ENCODE measurements around the gene ANTXR2.

Gene ANTXR2

DNA sequence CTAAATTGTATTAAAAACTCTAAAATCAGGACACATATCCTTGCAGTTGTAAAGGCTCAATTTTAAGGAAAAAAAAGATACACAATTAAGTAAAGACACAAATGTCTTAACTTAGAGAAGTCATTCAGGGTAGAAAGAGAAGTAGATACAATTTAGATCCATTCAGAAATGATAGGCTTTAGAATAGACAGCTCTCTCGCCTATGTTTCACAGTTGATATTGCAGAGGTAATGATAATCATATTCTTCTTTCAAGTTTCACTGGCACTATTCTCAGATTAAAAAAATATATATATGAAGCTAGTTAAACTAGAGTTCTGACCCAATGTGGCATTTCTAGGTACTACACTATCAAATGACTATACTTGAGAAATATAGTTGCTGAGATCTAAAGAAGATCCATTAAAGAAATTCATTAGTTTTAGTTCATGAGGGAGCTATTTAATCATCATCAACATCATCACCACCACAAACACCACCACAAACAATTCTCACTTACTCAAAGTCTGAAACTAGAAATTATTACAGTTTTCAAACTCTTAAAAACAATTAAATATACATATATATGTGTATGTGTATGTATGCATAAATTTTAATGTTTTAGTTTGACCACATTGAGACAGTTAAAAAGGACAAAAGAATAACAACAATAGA is 93.1 kb downstream of the ANTXR2 start:
- DNase-seq, result no peak

GRCh38 chr4:79977131-79977840 is 95.7 kb downstream of the ANTXR2 start:
- DNase-seq, result no peak

DNA sequence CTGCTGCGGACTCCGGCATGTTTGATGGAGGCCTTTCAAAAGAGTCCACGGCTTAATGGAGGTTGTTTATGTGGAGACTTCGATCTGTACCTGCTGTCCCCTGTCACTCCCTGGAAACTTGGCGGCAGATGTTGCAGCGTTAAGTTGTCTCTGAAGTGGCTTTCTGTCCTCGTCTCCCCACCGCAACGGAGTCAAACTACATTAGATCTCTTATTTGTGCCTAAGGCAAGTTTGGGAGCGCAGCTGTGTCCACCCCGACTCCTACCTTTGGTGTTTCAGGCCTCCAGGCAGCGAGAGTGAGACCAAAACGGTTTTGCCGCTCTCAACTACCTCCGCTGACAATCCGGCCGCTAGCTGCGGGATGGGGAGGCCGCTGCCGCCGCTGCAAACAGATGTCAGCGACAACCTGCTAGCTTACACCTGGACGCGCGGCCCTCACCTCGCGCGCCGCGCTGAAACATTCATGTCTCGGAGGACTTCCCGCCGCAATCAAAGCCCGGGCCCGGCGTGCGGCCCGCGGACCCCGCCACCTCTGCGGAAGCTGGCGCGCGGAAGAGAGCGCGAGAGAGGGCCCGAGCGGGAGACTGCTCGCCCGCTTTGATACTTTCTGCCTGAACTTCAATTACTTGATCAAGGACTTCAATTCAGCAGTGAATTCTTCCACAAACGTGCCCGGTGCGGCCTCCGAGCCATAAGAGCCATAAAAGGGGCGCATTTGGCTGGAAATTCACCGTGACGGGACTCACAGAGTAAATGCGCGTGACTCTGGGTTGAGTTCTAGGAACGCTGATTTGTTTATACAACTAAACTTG is 108.4 kb downstream of the ANTXR2 start:
- no peak for DNase-seq

GRCh38 chr4:79964020-79964399 is 109.0 kb downstream of the ANTXR2 start:
- DNase-seq, result no peak

GRCh38 chr4:79959652-79960051 is 113.4 kb downstream of the ANTXR2 start:
- DNase-seq, result no peak

DNA sequence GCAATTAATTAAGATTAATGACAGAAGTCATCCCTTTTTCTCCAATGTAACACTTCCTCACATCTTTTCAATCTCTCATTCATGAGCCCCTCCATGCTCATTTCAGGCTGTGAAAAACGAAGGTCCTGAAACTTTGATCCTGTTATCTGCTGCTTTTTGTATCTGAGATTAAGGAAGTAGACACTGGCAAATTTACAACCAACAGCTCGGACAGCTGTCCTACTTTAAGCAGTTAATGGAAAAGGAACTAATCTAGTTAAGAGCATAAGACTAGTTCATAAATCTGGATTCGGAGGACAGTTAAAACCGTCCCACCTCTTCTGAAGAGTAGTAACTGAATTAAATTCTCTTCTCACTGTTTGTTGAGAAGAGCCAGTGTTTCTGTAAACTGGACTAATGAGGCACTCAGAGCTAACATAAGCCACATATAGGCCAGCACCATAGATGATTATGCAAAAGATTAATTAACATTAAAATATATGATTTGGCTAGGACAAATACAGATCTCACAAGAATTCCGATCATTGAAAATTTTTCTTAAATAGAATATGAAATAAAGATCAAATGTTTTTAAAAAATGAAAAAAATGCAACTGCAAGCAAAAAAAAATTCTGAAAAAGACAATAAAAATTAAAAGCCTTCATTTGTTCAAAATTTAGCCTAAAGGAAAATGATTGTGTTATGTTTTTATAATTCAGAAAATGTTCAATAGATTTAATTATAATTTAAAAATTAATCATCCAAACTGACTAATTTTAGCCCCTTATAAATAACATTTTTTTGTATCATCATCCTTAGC is 114.4 kb downstream of the ANTXR2 start:
- no peak for DNase-seq

DNA sequence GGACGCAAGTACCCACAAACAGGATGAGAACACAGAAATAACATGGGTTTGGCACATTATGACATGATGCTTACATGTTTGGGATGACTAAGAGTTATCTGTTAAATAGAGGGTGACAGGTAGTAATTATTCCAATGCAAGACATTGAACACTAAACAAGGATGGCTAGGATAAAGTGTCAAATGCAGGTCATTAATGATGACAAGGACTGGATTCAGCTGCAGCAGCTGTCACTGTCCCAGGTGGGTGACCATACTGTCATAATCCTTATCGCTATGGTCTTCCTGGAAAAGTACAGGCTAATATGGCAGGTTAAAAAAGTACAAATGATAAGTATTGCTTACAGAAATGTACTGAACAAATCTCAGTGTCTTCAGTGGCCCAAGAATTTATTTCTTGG is 123.9 kb downstream of the ANTXR2 start:
- no peak for DNase-seq

DNA sequence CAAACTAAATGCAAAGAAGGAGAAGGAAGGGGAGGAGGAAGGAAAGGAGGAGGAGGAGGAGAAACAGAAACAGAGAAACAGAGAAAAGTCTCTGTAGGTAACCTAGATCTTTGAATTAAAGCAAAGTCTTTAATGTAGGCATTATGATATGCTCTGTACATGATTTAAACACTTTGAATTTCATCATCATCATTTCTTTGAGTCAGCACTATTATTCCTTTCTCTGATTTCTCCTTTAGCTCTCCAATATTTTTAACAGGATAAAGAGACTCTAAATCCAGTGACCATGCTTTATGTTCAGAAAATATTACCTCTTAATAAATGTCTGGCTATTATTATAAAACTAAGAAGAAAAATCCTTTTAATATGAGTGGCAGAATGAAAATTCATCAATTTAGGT is 124.3 kb downstream of the ANTXR2 start:
- no peak for DNase-seq

DNA sequence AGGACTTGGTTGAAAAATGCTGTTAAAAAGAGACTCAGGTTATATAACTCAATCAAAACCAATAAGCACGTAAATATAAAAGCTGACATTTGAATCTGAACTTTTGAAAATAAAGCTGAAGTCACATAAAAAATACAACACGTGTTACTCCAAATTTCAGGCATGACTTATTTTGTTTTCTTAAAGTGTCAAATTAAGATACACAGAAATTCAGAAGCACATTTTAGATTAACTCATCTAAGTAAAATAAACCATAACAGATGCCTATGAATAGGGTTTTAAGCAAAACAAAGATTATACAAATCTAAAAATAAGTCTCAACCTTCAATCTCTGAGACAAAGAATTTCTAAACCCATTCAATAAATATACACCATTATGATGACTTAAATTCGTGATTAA is 124.8 kb downstream of the ANTXR2 start:
- DNase-seq, result no peak

DNA sequence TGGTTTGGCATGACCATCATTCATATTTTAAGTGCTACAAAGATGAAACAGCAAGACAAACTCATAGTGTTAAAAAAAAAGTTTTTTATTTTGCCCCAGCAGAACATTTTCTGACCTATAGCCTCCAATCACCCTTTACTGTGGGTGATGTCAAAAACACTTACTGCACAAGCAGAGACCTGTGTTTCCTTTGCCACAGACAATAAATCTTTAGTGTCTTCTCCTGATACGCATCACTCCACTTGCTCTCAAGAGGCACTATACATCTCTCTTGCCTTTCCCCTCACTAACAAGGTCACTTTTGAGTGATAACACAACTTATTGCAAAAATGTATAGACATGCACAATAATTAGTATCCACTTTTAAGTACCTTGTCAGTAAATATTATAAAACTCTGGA is 125.6 kb downstream of the ANTXR2 start:
- no peak for DNase-seq

DNA sequence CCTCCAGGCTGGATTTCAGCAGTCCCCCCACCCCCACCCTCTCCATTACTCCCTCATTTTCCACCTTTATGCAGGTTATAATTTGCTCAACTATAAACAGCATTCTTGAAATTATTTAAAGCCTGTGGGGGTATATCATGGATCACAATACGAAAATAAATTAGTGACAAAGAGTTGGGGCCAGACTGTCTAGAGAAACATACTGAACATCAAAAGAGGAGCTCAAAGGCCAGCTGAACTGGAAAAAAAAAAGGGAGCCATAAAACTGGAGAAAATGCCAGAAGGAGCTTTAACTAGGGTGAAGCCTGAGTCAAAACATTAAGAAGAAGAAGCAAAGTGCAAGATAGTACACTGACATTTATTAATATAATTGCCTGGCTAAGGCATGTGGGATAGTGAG is 137.8 kb downstream of the ANTXR2 start:
- DNase-seq, result no peak

DNA sequence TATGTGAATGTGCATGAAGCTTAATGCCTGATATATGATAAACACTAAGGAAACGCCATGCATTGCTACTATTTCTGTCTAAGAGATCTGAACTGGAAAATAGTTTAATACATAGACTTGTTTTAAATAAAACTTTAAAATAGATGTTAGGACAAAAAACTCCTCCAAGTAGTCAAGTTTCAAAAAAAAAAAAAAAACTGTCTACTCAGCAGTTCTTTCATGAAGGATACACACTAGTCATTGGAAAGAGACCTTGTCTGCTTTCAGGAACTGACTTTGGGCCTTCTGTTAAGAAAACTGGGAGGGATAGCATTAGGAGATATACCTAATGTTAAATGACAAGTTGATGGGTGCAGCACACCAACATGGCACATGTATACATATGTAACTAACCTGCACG is 138.4 kb downstream of the ANTXR2 start:
- no peak for DNase-seq

GRCh38 chr4:79927931-79928330 is 145.1 kb downstream of the ANTXR2 start:
- no peak for DNase-seq

GRCh38 chr4:79923281-79923680 is 149.7 kb downstream of the ANTXR2 start:
- no peak for DNase-seq

GRCh38 chr4:79922011-79922410 is 151.0 kb downstream of the ANTXR2 start:
- no peak for DNase-seq

DNA sequence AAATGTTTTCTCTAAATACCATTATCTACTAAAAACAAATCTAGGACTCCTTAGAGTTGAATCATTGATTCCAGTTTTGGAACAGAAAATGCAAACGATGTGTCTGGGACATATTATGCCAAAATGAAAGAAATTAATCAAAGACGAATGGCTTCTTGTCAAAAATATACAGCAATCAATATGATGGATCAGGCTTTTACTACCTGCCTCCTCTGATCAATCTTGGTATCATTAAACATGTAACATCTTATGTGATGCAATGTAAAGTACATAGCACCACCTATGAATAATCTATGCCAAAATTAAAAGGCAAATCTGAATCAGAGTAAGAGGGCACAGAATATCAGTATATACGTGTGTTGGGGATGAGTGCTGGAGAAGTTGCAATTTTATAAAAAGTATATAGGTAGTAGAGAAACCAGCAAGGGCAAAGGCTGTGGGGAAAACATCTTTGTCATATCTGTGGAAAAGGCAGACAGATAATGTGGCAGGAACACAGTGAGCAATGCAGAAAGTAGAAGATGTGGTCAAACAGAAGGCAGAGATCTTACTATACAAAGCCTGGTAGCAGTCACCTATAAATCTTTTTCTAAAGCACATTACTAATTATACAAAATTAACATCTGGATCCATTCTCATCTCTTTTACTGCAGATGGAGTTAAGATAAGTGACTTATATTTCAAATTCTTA is 152.7 kb downstream of the ANTXR2 start:
- no peak for DNase-seq

GRCh38 chr4:79918292-79918691 is 154.7 kb downstream of the ANTXR2 start:
- DNase-seq, result no peak

GRCh38 chr4:79917246-79917645 is 155.8 kb downstream of the ANTXR2 start:
- DNase-seq, result no peak

DNA sequence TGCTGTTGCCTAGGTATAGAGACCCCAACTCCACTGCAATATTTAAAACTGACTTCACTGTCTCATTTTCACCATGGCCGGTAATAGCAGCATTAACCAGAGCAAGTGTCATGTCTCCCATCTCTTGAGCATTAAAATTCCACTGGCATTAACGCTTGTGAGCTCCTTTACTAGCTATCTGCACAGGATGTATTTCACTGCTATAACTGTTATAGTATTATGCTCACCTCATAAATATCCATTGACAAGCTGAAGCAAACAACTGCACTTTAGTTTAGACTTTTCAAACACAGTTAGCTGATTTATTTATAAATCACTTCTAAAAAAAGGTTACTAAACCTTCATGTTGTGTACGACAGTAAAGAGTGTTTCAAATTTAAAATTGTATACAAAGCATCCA is 157.8 kb downstream of the ANTXR2 start:
- DNase-seq, result no peak

GRCh38 chr4:79913581-79913980 is 159.4 kb downstream of the ANTXR2 start:
- DNase-seq, result no peak

DNA sequence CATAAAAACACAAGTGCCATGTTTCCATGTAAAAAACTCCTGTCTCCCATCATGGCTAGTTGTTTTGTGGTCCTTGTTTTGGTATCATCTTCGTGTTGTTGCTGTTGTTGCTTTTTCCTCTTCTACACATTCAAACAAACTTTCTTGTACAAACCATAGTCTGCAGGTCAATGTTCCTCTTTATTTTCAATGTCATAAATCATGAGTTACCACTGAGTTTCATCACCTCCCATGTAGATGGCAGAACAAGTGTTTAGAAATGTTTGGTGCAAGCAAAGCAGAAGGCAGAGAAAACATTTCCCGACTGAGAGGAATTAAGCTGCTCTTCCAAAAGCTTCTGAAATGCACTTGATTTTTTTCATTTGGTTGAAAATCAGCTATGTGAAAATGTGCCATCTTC is 166.0 kb downstream of the ANTXR2 start:
- DNase-seq, result no peak

GRCh38 chr4:79906303-79906702 is 166.7 kb downstream of the ANTXR2 start:
- no peak for DNase-seq

DNA sequence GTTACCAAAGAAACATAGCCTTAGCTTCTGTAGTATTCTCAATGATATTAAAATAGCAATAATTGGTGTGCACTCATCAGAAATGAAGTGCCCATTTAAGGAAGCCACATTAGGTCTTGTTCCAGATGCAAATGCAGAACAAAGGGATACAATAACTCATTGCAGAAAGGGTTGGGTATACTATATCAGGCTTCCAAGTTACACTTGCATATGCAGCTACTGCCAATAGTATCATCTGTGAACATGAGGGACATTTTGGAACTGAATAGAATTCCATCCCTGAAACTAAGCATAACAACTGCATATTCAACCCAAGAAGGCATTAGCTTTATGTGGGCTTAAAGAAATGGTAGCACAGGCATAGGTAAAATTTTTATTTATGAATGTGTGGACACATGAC is 167.8 kb downstream of the ANTXR2 start:
- DNase-seq, result no peak

Data from NCI-H1436 (cell line).